Parathyroid adenoma (tissue), 2 donors: ENCODE data around the gene USP17L26.
"Not testable (repeated sequence)": the region's sequence is repeated elsewhere in the genome, so short reads cannot be mapped to it uniquely, and the experiment has no call there.

Experiments
- H2AFZ ChIP-seq: fragments of 300-600 bp; sonication (generic); one replicate; pipeline ENCODE4 v1.7.0; 2017; ENCODE audit warnings: antibody characterized with exemption, mild to moderate bottlenecking
- H3K27ac ChIP-seq: fragments of 300-600 bp; sonication (generic); one replicate; pipeline ENCODE4 v1.7.0; 2017
- H3K27me3 ChIP-seq: fragments of 300-600 bp; sonication (generic); one replicate; pipeline ENCODE4 v1.7.0; 2017; ENCODE audit warnings: low read length; ENCODE audit not compliant: control insufficient read depth, insufficient read depth
- H3K36me3 ChIP-seq: fragments of 300-600 bp; sonication (generic); one replicate; pipeline ENCODE4 v1.7.0; 2017; ENCODE audit warnings: low read length; ENCODE audit not compliant: control insufficient read depth, insufficient read depth
- H3K4me1 ChIP-seq: fragments of 300-600 bp; sonication (generic); one replicate; pipeline ENCODE4 v1.7.0; 2017; ENCODE audit warnings: control low read depth
- H3K4me2 ChIP-seq: fragments of 300-600 bp; sonication (generic); one replicate; pipeline ENCODE4 v1.7.0; 2017; ENCODE audit warnings: low read length
- H3K4me3 ChIP-seq: fragments of 300-600 bp; sonication (generic); one replicate; pipeline ENCODE4 v1.7.0; 2017; ENCODE audit warnings: low read depth, low read length
- H3K79me2 ChIP-seq: fragments of 300-600 bp; sonication (generic); one replicate; pipeline ENCODE4 v1.7.0; 2017; ENCODE audit warnings: control low read depth
- H3K9ac ChIP-seq: fragments of 300-600 bp; sonication (generic); one replicate; pipeline ENCODE4 v1.7.0; 2017; ENCODE audit warnings: mild to moderate bottlenecking
- H3K9me3 ChIP-seq: fragments of 300-600 bp; sonication (generic); one replicate; pipeline ENCODE4 v1.7.0; 2017; ENCODE audit warnings: low read length; ENCODE audit not compliant: control insufficient read depth
- CTCF ChIP-seq: fragments of 300-600 bp; sonication (generic); IDR thresholded peaks from one replicate; pipeline ENCODE4 v1.7.0; 2017; ENCODE audit warnings: antibody characterized with exemption, mild to moderate bottlenecking
- donor health status: primary hyperparathyroidism.

USP17L26 gene

GRCh38 chr4:9379881-9380280, 45.4 kb downstream of the USP17L26 start:
- H3K9me3 ChIP-seq, H3K79me2 ChIP-seq, H3K27ac ChIP-seq, H3K4me1 ChIP-seq, H2AFZ ChIP-seq, H3K36me3 ChIP-seq, H3K27me3 ChIP-seq, H3K4me3 ChIP-seq, H3K9ac ChIP-seq, H3K4me2 ChIP-seq: not testable (repeated sequence)

GRCh38 chr4:9381012-9381534, 46.6 kb downstream of the USP17L26 start:
- not testable (repeated sequence) for H3K4me1 ChIP-seq, H3K79me2 ChIP-seq, H3K9me3 ChIP-seq, H3K27ac ChIP-seq, H3K36me3 ChIP-seq, H3K27me3 ChIP-seq, H3K9ac ChIP-seq
- peak; percentile 56 for TF ChIP-seq CTCF
- Histone ChIP-seq H3K4me2 (peak overlapping the region; percentile 67), H3K4me3 (peak overlapping the region; percentile 57), H2AFZ (peak overlapping the region; percentile 67)

- H3K4me3 ChIP-seq, result no peak overlapping the region
- H3K36me3 ChIP-seq, result no peaks in the 10 kb centered on the region
- no peaks in the 10 kb centered on the region for H3K27me3 ChIP-seq
- H3K4me2 ChIP-seq, result no peak overlapping the region
- no peak overlapping the region for H3K27ac ChIP-seq
- H3K4me1 ChIP-seq, result no peaks in the 10 kb centered on the region
- H3K9me3 ChIP-seq, result no peaks in the 10 kb centered on the region
- no peak overlapping the region for H2AFZ ChIP-seq
- H3K79me2 ChIP-seq, result no peaks in the 10 kb centered on the region
- TF ChIP-seq CTCF, result no peak
- no peak overlapping the region for H3K9ac ChIP-seq
Measured at GRCh38 chr4:9384126-9384525, 49.7 kb downstream of the USP17L26 start.
